Activated CD8-positive, alpha-beta T cell treated with anti-CD3 and anti-CD28 coated beads, Interleukin-2, amount 10 ng/mL, durations not matched to agents 7 days and 5 days (primary cell): ENCODE results near the gene TAF1. TPM values are rescaled to one million over a fixed set of nuclear protein-coding genes. Genes with fewer than 3 reads are reported as not detected.
"Not testable (repeated sequence)": the region's sequence is repeated elsewhere in the genome, so short reads cannot be mapped to it uniquely, and the experiment has no call there.

Experiments used
- ATAC-seq: fragments of 150-1000 bp; cut with Tn5 transposase; one replicate; pipeline ENCODE4 v1.10.0; 2021; ENCODE audit warnings: moderate library complexity
- CTCF ChIA-PET: fragments of 350-600 bp; sonication (Branson Sonifier 250); formaldehyde crosslinking; loops from one replicate; lab custom pipeline; 2021; ENCODE audit warnings: antibody characterized with exemption; lab: Charles Lee
- POLR2A ChIA-PET: fragments of 350-600 bp; sonication (Branson Sonifier 250); formaldehyde crosslinking; loops from one replicate; lab custom pipeline; 2021; ENCODE audit warnings: antibody characterized with exemption; lab: Charles Lee
- DNase-seq: peaks from one replicate; pipeline ENCODE4 v3.0.0-alpha.2; 2020
- H3K27ac Mint-ChIP-seq: one replicate; pipeline ENCODE4 v1.8.0; 2021; ENCODE audit warnings: mild to moderate bottlenecking, mixed read lengths
- H3K27me3 Mint-ChIP-seq: one replicate; pipeline ENCODE4 v1.8.0; 2021; ENCODE audit warnings: low read depth, mixed read lengths
- H3K36me3 Mint-ChIP-seq: one replicate; pipeline ENCODE4 v1.8.0; 2021; ENCODE audit warnings: low read depth, mixed read lengths
- H3K4me1 Mint-ChIP-seq: one replicate; pipeline ENCODE4 v1.8.0; 2021; ENCODE audit warnings: low read depth, mixed read lengths
- H3K4me3 Mint-ChIP-seq: one replicate; pipeline ENCODE4 v1.8.0; 2021; ENCODE audit warnings: mild to moderate bottlenecking, mixed read lengths
- H3K9me3 Mint-ChIP-seq: one replicate; pipeline ENCODE4 v1.8.0; 2022; ENCODE audit warnings: mixed read lengths; ENCODE audit not compliant: insufficient read depth
- total RNA-seq, 2 experiments: library from RNA; stranded (reverse); gene quantifications; one replicate each; pipeline ENCODE4 v1.2.3, GENCODE V29; 2021

The TAF1 gene
- total RNA-seq, 2 experiments from 2014 or later, result 35.0 to 43.6 TPM

GRCh38 chrX:71513731-71514130, 147.6 kb downstream of the TAF1 start:
- not testable (repeated sequence) for H3K9me3 Mint-ChIP-seq, H3K27ac Mint-ChIP-seq, H3K36me3 Mint-ChIP-seq, DNase-seq, H3K4me3 Mint-ChIP-seq, H3K27me3 Mint-ChIP-seq, ATAC-seq
- CTCF ChIA-PET, result interaction anchor here (0.7 to 1.7 kb wide), 3 partner anchors 19 to 84 kb away, joined by 3 to 5 read pairs (median 5); partner anchors contain the start of gene OGT
- peaks cover 24% of the 10 kb centered on the region for H3K4me1 Mint-ChIP-seq
- POLR2A ChIA-PET, result interaction anchor here (3.5 kb wide), 1 partner anchor 19 kb away, joined by 33 read pairs; the partner anchor contains the start of gene OGT

GRCh38 chrX:71514367-71515037, 148.3 kb downstream of the TAF1 start:
- Mint-ChIP-seq H3K4me1 (peaks cover 24% of the 10 kb centered on the region), H3K27me3 (no peaks in the 10 kb centered on the region), H3K4me3 (no peak overlapping the region), H3K27ac (peak overlapping the region; percentile 65), H3K36me3 (no peaks in the 10 kb centered on the region), H3K9me3 (no peaks in the 10 kb centered on the region)
- peak; percentile 92 for ATAC-seq
- DNase-seq, result peak; percentile 68
- ChIA-PET CTCF (interaction anchor here (0.7 to 1.7 kb wide), 6 partner anchors 12 to 138 kb away, joined by 3 to 9 read pairs (median 4); no protein-coding TSS in a partner anchor), POLR2A (interaction anchor here (3.5 kb wide), 1 partner anchor 19 kb away, joined by 33 read pairs; the partner anchor contains the start of gene OGT)

- Mint-ChIP-seq H3K4me1 (peaks cover 24% of the 10 kb centered on the region), H3K9me3 (no peaks in the 10 kb centered on the region), H3K4me3 (no peak overlapping the region), H3K27ac (no peak overlapping the region), H3K36me3 (no peaks in the 10 kb centered on the region), H3K27me3 (no peaks in the 10 kb centered on the region)
- POLR2A ChIA-PET, result interaction anchor here (3.5 kb wide), 1 partner anchor 18 kb away, joined by 33 read pairs; the partner anchor contains the start of gene OGT
- no peak for ATAC-seq
- DNase-seq, result no peak
- CTCF ChIA-PET, result interaction anchor here (0.6 to 1.7 kb wide), 7 partner anchors 13 to 137 kb away, joined by 3 to 9 read pairs (median 3); no protein-coding TSS in a partner anchor
Measured at GRCh38 chrX:71515038-71515396, 148.9 kb downstream of the TAF1 start.

Other genes starting within 250 kb of the TAF1 start
- gene MED12, start 247.8 kb upstream of the TAF1 start, total RNA-seq, result 10 to 100 TPM; 49.0 to 50.2 TPM
- gene NLGN3, start 221.5 kb upstream of the TAF1 start, total RNA-seq, result under 1 TPM; 0.74 to 0.83 TPM
- not detected for gene GJB1, start 143.1 kb upstream of the TAF1 start, total RNA-seq
- 10 to 100 TPM; 31.9 to 33.4 TPM for gene ZMYM3, start 112.2 kb upstream of the TAF1 start, total RNA-seq
- 100 to 1,000 TPM; 446 to 478 TPM for gene NONO, start 82.7 kb upstream of the TAF1 start, total RNA-seq
- gene ITGB1BP2, start 64.6 kb upstream of the TAF1 start, total RNA-seq, result 1 to 10 TPM; 5.4 to 5.5 TPM
- 100 to 1,000 TPM; 252 to 264 TPM for gene OGT, start 166.7 kb downstream of the TAF1 start, total RNA-seq
- 1 to 10 TPM; 6.5 to 6.6 TPM for gene GCNA, start 212.1 kb downstream of the TAF1 start, total RNA-seq